Activated naive CD4-positive, alpha-beta T cell treated with anti-CD3 and anti-CD28 coated beads, Interleukin-2, amount 50 U/mL, for 16 hours (primary cell): Measurements from ENCODE around the gene RHOU.
"Not testable (repeated sequence)": the region's sequence is repeated elsewhere in the genome, so short reads cannot be mapped to it uniquely, and the experiment has no call there.

Source experiments
- DNase-seq: peaks from one replicate; pipeline ENCODE4 v3.0.0-alpha.2; 2020

The RHOU gene

DNA sequence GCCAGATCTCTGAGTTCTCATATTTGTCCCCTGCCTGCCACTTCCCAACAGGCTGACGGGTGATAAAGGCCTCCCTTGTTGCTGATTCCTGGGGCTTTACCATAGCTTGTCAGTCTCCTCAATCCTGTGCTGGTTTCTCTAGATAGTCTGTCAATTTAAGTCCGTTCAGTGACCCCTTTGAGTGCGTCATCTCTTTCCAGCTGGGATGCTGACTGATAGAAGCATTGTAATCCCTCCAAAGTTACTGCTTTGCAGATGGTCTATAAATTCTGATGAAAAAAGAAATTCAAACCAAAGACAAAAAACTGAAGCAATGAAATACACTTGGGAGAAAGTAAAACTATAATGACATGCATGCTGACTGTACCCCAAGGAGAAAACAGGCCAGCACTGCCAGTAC lies 28.3 kb downstream of the RHOU start:
- DNase-seq, result no peak

DNA sequence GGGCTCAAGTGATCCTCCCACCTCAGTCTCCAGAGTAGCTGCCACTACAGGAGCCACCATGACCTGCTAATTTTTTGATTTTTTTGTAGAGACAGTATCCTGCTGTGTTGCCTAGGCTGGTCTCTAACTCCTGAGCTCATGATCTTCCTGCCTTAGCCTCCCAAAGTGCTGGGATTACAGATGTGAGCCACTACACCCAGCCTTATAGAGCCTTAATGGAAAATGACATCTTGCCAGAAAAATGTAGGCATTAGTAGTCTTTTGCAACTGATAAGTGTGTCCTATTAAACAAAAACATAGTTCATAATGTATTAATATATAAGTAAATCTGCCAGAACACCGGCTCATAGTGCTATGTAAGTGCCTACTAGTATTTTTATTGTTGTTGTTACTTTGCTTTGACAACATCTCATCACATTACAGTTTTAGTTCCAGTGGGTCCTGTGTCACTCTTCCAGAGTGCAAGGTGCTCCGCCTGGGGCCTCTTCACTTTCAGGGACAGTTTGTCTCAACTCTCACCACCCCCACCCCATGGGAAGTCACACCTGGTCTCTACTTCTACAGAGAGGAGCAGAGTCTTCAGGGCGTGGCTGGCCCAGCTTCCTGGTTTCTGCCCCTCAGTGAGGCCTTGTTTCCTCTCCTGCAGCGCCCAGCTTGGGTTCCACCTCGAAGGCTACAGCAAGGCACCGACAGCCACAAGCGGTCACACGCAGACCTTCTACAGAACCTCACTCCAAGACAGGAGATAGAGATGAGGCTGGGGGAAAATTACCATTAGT lies 30.1 kb downstream of the RHOU start:
- no peak for DNase-seq

DNA sequence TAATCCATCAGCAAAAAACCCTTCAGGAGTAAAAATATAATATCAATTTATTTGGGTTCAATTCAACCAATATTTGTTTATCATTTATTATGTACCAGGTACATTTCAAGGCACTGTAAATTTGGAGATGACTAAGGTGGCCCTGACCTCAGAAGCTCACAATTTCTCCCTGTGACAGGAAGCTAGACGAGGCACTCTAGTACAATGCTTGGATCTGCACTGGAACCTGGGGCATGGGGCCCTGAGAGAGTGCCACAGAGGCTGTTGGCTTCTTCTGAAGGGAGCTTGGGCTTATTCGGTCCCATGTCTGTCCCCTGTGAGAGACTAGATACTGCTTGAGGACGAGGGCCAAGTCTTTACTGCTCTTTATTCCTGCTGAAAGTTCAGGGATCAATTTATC lies 31.5 kb downstream of the RHOU start:
- no peak for DNase-seq

DNA sequence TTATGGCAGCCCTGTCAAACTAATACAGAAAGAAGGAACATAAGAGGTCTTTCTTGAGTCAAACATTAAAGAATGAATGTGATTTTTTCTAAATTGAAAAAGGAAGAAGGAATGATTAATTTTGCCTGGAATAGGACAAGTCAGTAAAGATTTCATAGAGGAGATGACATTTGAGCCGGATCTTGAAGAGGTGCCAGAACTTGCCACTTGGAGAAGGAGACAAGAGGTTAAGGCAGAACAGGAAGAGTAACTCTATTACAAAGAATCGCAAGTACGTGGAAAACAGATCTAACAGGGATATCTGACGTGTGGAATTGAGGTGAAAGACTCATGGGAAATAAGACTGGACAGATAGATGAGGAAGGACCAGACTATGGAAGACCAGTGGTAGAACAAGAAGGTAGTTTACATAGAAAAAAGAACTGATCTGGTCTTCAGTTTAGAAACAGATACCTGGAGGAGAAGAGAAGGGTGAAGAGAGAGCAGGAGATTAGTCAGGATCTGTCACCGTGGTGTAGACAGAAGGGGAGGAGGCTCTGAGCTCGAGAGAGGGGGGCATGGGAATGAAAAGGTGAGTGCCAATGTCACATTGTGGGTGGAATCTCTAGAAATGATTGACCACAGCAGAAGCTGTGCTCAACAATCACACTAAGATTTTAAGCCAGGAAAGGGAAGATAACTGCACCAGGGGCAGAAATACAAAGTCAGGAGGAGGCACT lies 32.5 kb downstream of the RHOU start:
- no peak for DNase-seq

DNA sequence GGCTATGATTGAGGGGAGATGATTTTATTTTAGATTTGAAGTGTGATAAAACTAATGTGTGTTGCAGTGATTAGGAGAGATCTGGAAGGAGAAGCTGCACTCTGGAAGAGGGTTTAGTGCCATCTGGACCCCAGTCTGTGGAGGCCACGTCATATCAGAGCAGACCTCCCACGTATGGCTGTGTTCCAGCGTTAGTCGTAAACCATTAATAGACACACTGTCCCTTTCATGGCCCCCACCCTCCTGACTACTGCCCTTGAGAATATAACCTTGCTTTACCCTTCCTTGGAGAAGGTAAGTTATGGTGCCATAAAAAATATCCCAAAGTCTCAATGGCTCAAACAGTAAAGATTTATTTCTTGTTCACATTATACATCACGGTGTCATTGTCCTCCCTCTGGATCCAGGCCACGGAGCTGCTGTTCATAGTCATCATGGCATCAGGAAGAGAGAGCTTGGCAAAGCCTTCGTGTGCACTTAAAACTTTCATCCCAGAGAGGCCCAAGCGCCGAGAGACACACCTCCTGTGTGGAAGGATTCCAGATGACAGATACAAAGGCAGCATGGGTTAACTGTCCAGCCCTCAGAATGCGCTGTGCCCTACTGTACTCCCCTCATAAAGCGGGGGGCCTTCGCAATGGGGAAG lies 33.2 kb downstream of the RHOU start:
- no peak for DNase-seq

DNA sequence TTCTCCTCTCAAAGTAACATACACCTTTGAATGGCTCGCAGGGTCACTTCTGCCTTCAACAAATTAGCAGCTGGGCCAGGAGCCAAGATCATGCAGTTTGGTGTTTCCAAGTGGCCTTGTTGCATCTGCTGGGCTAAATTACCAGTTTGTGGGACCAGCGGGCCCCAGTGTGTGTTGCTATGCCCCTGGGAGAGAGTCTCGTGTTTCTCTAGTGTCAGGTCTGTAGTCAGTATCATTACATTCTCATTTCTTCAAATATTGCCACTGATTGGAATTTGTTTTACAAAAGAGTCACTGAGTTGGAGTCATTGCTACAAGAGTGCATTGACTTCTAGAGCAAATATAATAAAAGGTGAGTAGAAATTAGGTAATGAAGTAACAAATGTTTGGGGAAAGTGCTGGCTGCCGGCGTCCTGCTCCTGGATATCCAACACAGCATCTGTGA lies 35.5 kb downstream of the RHOU start:
- no peak for DNase-seq

DNA sequence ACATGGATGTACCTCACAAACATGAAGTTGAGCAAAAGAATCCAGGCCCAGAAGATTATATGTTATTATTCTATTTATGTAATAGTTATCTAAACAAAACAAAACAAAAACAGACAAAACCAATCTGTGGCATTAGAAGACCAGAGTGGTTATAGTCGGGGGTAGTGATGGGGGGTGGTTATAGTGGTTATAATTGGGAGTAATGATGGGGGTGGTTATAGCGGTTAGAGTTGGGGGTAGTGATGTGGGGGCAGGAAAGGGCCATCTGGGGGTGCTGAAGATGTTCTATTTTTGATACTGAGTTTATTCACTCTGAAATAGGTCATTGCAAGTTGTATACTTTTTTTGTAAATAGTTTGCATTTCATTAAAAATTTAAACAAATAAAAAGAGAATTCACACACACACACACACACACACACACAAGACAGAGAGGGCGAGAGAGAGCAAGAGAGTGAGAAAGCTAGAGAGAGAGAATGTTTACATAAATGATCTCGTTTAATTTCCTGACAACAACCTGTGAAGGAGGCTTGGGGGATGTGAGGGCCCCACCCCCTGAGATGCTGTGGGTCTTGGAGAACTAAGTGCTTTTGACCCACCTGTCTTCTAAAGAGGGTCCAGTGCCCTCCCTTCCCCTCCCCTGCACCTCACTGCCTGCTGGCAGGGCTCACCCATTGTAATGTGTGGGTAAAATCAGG lies 37.4 kb downstream of the RHOU start:
- DNase-seq, result no peak

DNA sequence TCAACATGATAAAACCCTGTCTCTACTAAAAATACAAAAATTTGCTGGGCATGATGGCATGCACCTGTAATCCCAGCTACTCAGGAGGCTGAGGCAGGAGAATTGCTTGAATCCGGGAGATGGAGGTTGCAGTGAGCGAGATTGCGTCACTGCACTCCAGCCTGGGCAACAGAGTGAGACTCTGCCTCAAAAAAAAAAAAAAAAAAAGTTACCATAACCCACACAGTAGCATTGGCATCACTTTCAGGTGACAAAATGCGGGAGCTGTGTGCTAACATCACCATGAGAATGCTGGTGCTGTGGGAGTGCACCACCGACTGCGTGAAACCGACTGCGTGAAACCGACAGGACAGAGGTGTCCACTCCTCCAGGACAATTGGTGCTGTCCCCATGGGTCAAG lies 40.7 kb downstream of the RHOU start:
- not testable (repeated sequence) for DNase-seq

DNA sequence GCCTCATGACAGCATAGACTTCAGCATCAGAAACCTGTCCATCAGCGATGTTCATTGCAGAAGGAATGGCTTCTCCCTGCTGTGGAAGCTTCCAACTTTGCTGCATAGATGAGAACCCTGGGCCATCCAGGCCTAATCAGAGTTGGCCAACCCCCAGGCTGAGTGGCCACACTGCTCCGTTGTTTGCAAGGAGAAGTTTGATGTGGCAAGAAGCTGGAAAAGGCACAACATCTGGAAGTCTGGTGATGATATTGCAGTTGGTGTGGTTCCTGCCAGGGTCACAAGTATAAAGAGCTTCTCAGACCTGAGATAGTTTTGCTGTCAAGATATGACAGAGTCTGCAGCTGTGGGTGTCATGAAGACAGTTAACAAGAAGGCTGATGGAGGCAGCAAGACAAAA lies 41.2 kb downstream of the RHOU start:
- DNase-seq, result no peak

DNA sequence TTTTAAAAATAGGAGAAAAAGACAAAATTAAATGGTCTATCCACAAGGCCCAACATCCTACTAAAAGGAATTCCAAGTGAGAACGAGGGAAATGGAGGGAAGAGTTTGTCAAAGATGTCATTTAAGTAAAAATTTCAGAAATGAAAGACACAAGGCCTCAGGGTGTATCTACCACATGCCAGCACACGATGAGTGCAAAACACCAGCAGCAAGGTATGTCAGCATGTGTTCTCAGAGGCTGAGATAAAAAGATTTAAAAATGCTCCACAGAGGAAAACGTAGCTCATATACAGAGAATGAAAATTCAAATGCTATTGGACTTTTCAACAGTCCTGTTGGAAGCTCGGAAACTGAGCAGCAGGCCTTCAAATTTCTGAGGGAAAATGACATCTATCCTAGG lies 42.0 kb downstream of the RHOU start:
- no peak for DNase-seq

DNA sequence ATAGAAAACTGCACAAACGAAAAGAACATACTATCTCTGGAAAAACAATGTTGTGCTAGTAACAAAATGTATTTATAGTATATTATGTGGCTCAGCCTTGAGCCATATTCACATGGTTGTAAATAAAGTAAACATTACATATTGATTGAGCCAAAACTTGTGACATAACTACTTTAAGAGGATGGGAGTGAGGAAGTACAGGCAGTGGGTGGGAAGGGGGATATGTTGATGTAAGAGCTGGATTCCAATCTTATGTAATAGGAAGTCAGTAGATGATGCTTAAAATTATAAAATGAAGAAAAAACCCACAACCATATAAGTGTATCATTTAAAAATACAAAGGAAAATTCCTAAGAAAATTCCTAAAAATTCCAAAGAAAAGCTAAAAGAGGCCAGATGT lies 42.7 kb downstream of the RHOU start:
- no peak for DNase-seq

DNA sequence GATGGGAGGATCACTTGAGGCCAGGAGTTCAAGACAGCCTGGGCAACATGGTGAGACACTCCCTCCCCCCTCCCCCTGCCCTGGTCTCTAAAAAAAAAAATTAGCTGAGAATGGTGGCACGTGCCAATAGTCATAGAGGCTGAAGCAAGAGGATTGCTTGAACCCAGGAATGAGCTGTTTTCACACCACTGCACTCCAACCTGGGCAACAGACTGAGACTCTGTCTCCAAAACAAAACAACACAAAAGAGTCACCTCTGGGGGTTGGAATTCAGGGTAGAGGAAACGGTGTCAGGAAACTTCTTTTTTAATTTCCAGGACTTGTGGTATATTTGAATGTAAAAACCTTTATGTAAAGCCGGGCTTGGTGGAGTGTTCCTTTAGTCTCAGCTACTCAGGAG lies 43.2 kb downstream of the RHOU start:
- no peak for DNase-seq

DNA sequence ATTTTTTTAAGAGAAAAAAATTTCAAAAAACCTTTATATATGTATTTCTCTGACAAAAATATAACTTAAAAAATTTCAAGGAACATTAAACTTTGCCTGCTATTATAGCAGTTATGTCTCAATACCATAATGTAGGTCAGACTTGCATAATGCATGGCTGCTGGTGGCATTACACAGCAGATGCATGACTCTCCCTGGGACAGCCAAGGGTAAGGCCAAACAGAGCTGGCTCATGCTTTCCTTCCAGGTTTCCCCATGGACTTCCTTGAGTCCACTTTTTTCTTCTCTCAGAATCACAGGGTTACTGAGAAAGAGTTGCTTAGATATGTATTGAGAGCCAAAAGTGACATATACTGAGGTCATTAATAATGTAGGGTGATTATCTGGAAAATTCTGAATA lies 43.7 kb downstream of the RHOU start:
- no peak for DNase-seq

DNA sequence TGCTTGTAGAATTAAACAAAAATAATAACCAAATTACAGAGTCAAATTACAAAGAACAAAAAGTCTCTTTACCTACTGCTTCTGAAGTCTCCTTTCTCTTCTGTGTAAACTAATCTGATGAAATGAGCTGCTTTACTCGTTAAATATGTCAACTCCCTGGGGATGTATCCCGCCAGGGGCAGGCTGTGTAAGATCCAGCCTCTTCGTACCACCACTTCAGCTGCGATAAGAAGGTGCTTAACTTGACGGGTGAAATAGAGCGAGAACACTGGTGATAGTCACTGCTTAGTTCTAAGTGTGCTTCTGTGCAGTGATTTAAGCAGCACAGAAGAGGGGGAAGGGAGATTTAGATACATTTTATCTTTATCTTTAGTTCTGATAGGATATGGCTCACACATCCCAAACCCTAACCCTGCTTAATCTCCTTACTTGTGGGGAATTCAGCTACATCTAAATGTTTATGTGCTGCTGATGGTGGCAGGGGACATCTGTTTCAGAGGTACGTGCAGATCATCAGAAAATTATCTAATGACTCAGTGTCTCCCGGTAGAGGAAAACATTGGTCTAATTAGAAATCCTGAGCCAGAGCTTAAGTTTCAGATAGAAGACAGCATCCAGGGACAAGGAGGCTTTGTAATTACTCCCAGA lies 46.0 kb downstream of the RHOU start:
- DNase-seq, result no peak

DNA sequence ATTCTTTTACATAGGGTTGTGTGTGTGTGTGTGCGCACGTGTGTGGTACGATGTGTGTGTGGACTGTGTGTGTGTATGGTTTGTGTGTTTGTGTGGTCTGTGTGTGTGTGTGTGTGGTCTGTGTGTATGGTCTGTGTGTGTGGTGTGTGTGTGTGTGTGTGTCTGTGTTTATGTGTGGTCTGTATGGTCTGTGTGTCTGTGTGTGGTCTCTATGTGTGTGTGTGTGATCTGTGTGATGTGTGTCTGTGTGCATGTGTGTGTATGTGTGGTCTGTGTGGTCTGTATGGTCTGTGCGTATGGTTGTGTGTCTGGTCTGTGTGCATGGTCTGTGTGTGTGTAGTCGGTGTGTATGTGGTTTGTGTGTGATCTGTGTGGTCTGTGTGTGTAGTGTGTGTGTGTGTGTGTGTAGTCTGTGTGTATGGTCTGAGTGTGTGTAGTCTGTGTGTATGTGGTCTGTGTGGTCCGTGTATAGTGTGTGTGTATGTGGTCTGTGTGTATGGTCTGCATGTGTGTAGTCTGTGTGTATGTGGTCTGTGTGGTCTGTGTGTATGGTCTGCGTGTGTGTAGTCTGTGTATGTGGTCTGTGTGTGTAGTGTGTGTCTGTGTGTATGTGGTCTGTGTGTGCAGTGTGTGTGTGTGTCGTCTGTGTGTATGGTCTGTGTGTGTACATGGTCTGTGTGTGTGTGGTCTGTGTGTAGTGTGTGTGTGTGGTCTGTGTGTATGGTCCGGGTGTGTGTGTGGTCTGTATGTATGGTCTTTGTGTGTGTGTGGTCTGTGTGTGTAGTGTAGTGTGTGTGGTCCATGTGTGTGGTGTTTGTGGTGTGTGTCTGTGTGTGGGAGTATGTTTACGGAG lies 46.8 kb downstream of the RHOU start:
- no peak for DNase-seq

DNA sequence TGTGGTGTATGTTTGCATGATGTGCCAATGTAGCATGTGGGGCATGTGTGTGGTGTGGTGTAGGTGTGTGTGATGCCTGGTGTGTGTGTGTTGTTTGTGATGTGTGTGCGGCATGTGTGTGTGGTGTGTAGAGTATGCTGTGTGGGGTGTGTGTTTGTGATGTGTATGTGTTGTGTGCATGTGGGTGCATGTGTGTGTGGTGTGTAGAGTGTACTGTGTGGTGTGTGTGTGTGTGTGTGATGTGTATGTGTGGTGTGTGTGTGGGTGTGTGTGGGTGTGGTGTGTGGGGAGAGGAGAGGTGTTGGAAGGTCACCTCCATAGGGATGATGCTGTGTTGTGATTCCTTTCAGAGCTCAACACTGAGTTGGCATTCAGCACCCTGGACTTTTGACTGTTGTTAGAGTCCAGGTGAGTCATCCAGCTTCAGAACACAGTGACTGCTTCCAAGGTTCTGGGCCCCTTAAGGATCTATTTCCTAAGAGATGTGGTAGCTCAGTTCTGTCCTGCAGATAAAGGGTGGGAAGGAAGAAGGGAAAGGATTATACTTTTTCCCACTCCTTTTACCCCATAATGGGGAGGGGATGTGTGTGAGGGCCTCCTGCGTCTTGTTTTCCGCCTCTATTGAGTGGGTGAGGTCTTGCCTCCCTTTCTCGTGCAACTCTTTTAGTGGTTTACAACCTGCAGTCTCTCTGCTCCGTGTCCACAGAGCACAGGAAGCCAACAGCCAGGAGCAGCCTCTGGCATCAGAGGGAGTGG lies 47.6 kb downstream of the RHOU start:
- no peak for DNase-seq

DNA sequence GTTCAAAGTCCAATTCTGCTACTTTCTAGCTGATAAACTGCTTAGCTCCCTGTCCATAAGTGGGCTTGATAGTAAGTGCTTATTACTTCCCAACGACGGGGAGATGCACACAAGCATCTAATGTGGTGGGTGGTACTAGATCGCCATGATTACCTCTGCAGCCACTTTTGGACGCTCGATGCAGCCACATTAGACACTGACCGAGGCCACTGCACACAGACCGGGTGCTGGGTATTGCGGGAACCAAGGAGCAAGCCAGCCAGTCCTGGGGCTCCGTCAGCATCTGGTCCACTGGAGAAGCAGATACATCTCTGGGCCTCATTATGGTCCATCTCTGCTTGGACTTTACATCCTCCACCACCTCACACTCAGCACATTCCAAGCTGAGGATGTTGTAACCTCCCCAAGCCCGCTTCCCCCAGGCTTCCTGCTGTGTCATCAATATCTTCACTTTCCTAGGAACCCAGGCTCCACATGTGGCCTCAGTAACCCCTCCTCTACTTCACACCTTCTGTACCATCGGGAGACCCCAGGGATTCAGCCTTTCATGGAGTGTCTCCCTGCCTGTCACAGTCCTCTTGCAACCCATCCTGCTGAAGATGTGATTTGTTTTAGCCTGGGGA lies 48.2 kb downstream of the RHOU start:
- DNase-seq, result no peak

DNA sequence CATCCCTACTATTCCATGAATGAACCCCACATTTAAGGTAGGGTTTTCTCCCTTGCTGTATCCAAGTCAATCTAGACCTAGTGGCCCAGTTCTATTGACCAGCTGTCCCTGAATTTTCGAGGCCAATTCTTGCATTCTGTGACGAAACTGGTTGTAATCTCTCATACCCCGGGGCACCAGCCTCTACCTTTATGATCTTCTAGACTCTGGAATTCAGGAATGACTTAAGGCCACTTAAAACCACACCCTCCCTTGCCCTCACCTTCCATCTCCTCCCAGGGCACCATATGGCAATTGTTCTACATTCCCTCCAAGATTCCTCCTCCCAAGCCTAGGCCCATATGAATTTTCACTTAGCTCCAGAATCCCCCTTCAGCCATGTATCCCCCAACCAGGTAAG lies 48.9 kb downstream of the RHOU start:
- no peak for DNase-seq

DNA sequence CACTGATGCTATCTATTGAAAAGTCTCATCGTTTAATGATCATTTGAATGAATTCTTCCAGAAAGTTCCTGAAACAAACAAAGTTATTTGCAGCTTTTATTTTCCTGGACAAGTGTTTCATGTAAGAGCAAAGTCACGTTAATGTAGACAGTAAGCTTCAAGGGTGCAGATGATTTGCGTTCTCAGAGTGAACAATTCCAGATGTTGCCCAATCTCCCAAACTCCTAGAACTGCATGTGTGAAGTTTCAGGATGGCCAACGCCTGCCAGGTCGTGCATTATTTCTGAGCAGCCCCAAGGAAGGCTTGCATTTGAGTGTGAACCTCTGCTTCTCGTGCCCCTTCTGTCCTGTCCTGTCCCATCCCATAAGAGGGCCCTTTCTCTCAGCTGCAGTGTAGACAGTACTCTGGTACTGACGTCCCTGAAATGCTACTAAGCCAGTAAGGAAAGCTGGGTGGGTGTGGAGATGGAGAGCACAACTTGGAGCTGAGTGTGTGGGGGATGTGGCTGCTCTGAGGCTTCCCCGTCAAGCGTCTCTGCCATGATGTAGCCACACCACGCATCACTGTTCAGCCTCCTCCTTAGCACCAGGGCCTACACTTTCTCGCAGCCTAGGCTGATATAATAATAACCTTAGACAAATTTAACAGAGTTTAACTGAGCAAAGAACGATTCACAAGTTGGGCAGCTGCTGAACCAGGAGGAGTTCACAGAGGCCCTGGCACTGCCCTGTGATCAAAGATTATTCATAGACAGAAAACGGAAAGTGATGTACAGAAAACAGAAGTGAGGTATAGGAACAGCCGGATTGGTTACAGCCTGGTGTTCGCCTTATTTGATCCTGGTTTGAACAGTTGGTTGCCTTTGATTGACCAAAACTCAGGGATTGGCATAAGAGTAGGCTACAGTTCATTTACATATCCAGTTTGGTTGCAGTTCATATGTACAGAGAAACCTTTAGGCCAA lies 50.4 kb downstream of the RHOU start:
- DNase-seq, result no peak
